ENCODE results near the gene CENPN. TPM values are rescaled to one million over a fixed set of nuclear protein-coding genes. Genes with fewer than 3 reads are reported as not detected.

CENPN gene
- total and polyA plus RNA-seq, 2 experiments from 2014 or later, result 14.2 to 16.8 TPM

- Histone ChIP-seq H2AFZ (no peak overlapping the region), H3K4me1 (ENCODE audit: insufficient read depth) (peaks cover 12% of the 10 kb centered on the region), H3K9me2 (replicated peaks; ENCODE audit: insufficient read depth) (no peaks in the 10 kb centered on the region), H3K79me2 (peaks cover 84% of the 10 kb centered on the region), H3K9me3 (ENCODE audit: low read depth) (no peaks in the 10 kb centered on the region), H3K27me3 (no peaks in the 10 kb centered on the region), H3K36me3 (replicated peaks; ENCODE audit: insufficient read depth, low read depth) (no peaks in the 10 kb centered on the region), H3K4me3 (peak overlapping the region; percentile 1), H3K27ac (peak overlapping the region; percentile 70), H4K20me1 (ENCODE audit: insufficient read depth, poor library complexity, severe bottlenecking) (no peaks in the 10 kb centered on the region), H3K4me2 (peak overlapping the region; percentile 71)
- WGBS (ENCODE audit: low lambda C conversion rate, missing lambda C conversion rate), result 41% methylated on average over 9 of the region's 9 CpGs
- peak; percentile 45 for DNase-seq (ENCODE audit: low spot score)
- TF ChIP-seq CTCF (IDR thresholded peaks at IDR 0.05; ENCODE audit: poor library complexity) (no peak), EZH2 (IDR thresholded peaks at IDR 0.05; ENCODE audit: borderline replicate concordance) (no peak), EZH2phosphoT487 (IDR thresholded peaks at IDR 0.05; ENCODE audit: low read depth, severe bottlenecking, unreplicated experiment) (no peak)
These were observed 9.7 kb upstream of the CENPN start for GRCh38 chr16:80997139-80997798.

GRCh38 chr16:80997964-80998620, 8.9 kb upstream of the CENPN start:
- Histone ChIP-seq H3K4me2 (peak overlapping the region; percentile 71), H3K36me3 (replicated peaks; ENCODE audit: insufficient read depth, low read depth) (no peaks in the 10 kb centered on the region), H4K20me1 (ENCODE audit: insufficient read depth, poor library complexity, severe bottlenecking) (no peaks in the 10 kb centered on the region), H3K27ac (peak overlapping the region; percentile 70), H2AFZ (no peak overlapping the region), H3K9me2 (replicated peaks; ENCODE audit: insufficient read depth) (no peaks in the 10 kb centered on the region), H3K4me1 (ENCODE audit: insufficient read depth) (peaks cover 6% of the 10 kb centered on the region), H3K4me3 (peak overlapping the region; percentile 1), H3K27me3 (no peaks in the 10 kb centered on the region), H3K9me3 (ENCODE audit: low read depth) (no peaks in the 10 kb centered on the region), H3K79me2 (peaks cover 84% of the 10 kb centered on the region)
- no peak for DNase-seq (ENCODE audit: low spot score)
- no peak for TF ChIP-seq EZH2 (IDR thresholded peaks at IDR 0.05; ENCODE audit: borderline replicate concordance)
- TF ChIP-seq EZH2phosphoT487 (IDR thresholded peaks at IDR 0.05; ENCODE audit: low read depth, severe bottlenecking, unreplicated experiment), result no peak
- no peak for TF ChIP-seq CTCF (IDR thresholded peaks at IDR 0.05; ENCODE audit: poor library complexity)
- 98% methylated on average over 7 of the region's 7 CpGs for WGBS (ENCODE audit: low lambda C conversion rate, missing lambda C conversion rate)

GRCh38 chr16:81000873-81001272, 6.1 kb upstream of the CENPN start:
- peaks cover 3% of the 10 kb centered on the region for H4K20me1 ChIP-seq (ENCODE audit: insufficient read depth, poor library complexity, severe bottlenecking)

More at GRCh38 chr16:81000873-81001272, 6.1 kb upstream of the CENPN start:
- Histone ChIP-seq H3K4me2 (no peak overlapping the region), H3K9me3 (ENCODE audit: low read depth) (no peaks in the 10 kb centered on the region), H3K4me3 (no peak overlapping the region), H2AFZ (no peak overlapping the region), H3K9me2 (replicated peaks; ENCODE audit: insufficient read depth) (no peaks in the 10 kb centered on the region), H3K36me3 (replicated peaks; ENCODE audit: insufficient read depth, low read depth) (no peaks in the 10 kb centered on the region), H3K79me2 (peaks cover 90% of the 10 kb centered on the region), H3K27ac (no peak overlapping the region), H3K4me1 (ENCODE audit: insufficient read depth) (peaks cover 3% of the 10 kb centered on the region), H3K27me3 (no peaks in the 10 kb centered on the region)
- DNase-seq (ENCODE audit: low spot score), result no peak
- TF ChIP-seq EZH2phosphoT487 (IDR thresholded peaks at IDR 0.05; ENCODE audit: low read depth, severe bottlenecking, unreplicated experiment), result no peak
- TF ChIP-seq CTCF (IDR thresholded peaks at IDR 0.05; ENCODE audit: poor library complexity), result no peak
- TF ChIP-seq EZH2 (IDR thresholded peaks at IDR 0.05; ENCODE audit: borderline replicate concordance), result no peak
- 94% methylated on average over 3 of the region's 3 CpGs for WGBS (ENCODE audit: low lambda C conversion rate, missing lambda C conversion rate)
